SIG-M5 treated with dmso at 0.1 percent for 504 hours (cell line): ENCODE measurements around the gene MARCHF10.
A peak's percentile ranks its signal among the peaks of the same experiment; 100 is the strongest.

Experiments
- DNase-seq: peaks from one replicate; lab custom pipeline; 2025; ENCODE audit not compliant: unreplicated experiment; lab: John Stamatoyannopoulos, UW

MARCHF10 gene

DNA sequence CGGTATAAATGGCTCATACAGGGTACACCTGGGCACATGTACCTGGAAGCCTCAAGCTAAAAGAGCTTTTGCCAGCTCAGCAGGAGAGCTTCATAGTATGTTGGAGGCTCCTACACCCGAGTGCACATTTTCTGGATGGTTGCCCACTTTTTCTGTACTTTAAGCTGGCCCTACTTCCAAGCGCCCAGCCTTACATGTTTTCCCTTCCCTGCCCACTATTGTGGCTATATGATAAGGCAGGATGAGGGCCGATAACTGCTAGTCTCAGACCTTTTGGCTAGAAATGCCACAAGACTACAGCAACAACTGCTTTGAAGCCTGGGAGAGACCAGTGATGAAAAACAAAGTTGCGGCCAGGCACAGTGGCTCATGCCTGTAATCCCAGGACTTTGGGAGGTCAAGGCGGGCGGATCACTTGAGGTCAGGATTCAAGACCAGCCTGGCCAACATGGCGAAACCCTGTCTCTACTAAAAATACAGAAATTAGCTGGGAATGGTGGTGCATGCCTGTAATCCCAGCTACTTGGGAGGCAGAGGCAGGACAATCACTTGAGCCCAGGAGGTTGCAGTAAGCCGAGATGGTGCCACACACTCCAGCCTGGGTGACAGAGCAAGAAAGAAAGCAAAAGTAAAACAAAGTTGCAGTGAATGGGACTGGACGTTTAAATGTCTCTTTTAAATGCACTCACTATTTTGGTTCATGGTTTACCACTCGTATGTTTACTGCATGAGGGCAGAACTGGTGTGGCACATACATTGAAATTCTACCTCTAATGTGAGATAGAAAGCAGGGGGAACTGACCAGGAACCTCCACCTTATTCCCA, 14.2 kb upstream of the MARCHF10 start:
- no peak for DNase-seq

DNA sequence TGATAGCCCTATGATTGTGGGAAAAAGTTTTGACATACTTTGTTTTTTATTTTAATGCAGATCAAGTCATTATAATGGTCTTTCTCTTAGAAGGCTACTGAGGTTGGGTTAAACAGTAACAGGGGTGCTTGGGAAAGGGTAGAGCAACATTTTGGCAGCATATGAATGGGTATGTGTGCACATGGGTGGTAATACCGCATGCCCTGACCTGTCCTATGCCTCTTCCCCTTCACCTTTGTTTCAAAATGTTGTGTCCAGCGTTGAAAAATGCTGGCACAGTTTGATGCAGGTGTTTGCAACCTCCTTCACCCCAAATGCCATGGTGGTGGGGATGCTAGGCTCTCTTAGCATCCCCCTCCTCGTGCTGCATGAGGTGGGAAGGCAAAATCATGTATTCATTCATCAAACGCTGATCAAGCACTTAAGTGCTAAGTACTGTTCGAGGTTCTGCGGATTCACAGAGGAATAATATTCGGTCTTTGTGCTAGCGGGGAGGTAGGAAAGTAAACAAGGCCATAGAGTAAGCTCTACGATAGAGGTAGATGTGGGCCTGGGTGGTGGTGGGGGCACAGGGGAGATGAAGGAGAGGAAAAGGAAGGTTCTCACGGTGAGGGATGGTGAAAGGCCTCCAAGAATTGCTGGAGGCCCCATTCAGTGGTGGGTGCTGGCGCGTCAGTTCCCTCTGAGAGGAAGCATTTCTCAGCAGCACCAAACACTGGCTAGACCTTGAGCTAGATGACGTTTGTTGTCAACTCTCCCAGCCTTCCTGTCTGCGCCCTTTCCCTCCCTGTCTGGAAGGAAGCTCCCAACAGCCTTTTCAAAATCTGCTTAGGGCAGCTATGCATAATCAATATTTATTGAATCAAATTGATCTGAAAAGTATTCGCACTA, 13.3 kb upstream of the MARCHF10 start:
- DNase-seq: no peak

DNA sequence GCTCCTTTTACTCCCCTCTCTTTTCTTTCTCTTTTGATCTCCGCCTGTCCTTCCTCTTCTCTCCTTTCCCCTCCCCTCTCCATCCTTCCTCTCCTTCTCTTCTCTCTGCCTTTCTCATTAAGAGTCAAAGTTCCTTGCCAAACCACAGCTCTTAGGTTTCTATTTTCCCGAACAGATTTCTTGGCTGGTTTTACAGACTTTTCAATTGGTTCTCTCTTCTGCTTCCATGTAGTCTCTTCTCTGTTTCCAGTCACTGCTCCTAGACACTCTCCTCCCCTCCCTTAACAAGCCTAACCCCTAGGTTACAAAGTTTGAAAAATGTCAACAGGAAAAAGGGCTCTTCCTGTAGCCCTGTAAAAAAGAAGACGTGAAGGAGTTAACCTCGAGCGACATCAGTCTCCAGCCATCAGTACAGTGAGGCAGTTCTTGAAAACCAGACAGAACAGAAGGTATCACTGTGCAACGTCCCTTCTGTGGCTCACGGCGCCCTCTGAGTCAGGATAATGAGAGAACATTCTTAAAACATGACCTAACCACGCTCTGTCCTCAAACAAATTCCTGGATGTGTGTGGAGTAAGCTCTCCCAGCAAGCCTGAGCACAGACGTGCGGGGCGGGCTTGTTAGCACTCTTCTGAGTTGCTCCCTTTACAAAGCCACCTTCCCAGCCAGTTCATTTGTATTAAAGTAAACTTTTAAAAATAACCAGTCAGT, 11.6 kb upstream of the MARCHF10 start:
- peak; percentile 94 for DNase-seq

DNA sequence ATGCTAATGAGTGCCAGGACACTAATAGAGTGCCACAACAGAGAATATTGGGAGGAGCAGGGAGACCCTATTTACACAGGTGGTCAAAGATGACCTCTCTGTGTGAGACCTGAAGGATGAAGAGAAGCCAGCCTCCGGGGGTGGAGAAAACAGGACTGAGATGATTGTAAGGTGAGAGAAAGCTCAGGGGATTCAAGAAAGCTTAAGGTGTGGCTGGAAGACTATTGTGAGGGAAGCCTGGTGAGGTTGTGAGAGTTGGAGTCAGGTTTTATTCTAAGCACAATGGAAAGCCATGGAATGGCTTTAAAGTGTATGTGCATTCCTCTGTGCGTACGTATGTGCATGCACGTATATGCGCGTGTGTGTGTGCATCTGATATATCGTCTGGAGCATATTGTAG, 10.4 kb upstream of the MARCHF10 start:
- DNase-seq: no peak

DNA sequence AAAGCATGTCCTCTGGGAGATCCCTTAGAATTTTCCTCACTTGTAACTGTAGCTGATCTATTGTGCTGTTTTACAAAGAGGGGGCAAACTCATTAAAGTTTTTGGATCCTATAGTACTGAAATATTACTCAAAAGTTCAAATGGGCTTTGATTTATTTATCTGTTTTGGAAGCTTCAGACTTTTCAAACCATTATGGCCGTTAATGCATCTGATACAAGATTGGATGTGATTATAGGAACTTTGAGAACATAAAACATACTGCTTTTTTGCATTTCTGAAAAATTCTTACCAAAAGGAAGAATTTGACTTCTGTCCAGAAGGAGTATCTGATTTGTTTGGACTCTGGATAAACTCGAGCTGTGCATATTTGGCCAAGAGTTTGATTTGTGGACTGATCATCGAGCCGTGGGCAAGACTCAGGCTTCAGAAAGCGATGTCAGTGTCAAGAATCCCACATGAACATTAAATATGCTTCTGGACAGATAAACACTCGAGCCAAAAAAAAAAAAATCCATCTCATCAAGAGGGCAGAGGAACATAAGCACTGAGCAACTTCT, 8.2 kb upstream of the MARCHF10 start:
- DNase-seq: no peak

DNA sequence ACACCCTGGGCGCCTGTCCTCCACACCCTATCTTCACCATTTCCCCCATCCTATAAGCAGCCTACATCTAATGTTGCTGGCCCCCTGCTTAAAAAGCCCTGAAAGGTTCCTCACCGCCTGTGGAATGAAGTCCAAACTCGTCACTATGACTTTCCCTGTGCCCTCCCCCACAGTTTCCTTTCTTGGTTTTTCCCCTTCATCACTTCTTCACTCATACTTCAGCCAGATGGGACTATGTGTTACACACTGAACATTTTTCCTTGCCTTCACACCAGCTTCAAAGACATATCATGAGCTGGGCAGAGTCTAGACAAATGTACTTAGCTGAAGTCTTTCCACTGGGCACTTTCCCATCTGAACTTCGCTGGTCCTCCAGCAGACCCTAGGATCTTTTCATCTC, 1.5 kb upstream of the MARCHF10 start:
- no peak for DNase-seq

DNA sequence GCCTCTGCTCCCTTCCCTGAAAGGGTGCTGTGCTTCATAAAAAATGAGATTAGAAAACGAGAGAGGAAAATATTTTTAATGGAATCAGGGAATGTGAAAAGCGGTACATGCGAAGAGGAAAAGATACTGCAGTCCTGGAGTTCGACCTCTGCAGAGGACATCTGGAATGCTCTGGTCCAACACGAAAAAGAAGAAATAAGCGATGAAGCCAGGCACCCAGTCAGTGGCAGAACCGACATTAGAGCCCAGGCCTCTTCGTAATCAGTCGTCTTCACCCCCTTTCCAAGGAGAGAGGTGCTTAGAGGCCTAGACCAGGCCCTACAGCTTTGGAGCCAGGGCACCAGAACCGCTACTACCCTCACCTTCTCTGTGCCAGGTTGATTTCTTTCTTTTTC, 459 bp upstream of the MARCHF10 start:
- no peak for DNase-seq

DNA sequence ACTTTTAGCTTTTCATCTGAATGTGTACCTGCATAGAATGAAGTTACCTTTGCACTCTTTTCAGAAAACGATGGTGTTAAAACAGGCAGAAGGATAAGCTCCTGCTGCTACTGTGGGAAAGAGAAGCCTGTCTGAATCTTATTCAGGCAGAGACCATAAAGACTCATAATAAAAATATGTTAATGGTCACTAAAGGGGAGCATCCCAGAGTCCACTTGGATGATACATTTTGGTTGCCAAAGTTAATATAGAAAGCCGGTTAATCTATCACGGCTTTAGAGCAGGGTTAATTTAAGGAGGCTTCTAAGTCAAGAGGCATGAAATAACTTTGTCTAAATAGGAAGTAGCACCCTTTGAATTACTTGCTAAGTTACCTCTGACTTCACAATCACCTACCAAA, 2.9 kb downstream of the MARCHF10 start:
- DNase-seq: no peak

DNA sequence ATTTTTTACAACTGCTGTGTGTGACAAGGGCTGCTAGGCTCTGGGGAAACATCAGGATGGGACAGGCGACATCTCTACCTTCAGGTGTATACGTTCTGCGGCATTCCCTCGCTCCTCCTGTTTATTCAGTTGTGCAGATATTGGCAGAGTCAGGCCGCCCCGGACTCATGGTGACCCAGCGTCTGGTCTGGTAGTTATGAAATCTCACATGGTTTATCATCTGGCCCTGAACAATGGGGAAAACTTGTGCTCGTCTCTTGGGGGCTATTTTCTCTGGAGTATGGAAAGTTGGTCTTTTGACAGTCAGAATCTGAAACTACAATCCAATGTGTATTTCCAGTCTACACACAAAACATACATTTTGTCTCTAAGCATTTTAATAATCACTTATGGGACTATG, 3.3 kb downstream of the MARCHF10 start:
- peak; percentile 32 for DNase-seq

DNA sequence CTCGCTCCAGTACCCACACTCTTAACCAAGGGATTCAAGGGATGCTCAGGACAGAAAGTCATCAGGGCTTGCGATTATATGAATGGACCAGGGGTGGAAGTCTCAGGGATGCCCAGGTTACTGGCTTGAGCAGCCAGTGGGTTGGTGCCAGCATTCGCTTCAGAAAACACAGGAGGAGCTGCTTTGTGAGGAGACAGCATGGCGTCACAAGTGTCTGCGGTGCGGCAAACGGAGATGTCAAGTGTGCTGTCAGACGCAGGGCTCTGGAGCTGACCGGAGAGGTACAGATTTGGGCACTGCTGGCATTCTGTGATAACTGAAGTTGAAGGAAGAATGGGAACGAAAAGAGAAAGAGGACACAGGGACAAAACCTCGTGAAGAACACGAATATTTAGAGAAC, 4.1 kb downstream of the MARCHF10 start:
- no peak for DNase-seq

DNA sequence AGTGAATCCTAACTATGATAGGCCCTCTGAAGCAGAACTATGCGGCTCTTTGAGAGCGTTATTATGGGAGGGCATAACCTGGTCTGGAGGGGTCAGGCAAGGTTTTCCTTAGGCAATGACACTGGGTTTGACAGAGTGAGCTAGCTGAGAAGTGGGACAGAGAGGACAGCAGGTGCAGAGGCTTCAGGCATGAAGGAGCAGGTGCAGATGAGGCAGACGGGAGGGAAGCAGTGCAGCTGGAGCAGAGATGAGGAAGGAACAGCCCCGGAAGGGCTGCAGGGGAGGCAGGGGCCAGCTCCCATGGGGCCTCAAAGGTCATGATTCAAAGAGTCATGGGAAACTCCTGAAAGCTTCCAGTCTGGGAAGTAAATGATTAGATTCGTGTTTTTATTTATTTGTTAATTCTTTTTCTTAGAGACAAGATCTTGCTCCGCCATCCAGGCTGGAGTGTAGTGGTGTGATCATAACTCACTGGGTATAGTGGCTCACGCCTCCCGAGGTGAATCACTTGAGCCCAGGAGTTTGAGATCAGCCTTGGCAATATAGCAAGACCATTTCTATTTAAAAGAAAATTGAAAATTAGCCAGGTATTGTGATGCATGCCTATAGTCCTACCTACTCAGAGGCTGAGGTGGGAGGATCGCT, 5.4 kb downstream of the MARCHF10 start:
- no peak for DNase-seq

DNA sequence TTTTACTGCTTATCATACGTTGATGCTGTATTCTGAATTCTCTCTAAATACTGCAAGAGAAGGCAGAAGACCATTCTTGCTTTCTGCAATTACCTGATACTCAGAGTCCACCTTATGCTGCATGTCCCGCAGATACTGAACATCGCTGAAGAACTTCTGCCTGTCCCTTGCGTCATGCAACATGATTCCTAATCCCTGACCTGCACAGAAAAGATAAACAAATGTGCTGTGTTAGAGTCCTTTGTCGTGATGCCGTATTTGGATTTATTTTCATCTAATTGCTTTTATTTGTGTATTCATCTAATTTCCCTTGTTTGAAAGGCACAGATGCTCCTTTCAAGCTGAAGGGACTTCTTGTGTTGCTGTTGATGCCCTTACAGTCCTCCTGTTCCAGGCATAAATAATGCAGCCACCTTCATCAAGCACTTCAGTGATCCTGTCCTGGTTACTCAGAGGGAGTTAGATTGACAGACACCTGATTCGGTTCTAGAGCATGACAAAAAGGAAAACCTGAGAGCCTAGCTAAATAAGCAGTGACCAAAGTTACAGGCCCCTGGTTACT, 6.5 kb downstream of the MARCHF10 start:
- no peak for DNase-seq

DNA sequence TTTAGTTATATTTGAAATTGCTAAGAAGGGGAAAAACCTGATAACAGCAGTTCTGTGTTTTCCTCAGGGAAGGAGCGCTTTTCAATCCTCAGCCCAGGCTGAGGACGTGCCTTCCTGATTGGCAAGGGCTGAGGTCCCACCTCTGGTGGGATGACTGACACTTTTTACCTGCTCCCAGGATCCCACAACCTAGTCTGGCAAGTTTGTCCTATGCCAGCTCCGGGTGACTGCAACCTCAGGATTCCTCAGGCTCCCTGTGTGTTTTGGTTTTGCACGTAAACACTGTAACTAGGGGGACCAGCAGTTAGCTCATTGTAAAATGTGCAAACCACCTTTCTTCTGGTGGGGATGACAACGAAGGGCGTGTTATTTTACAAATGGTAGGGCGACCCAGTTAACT, 7.5 kb downstream of the MARCHF10 start:
- DNase-seq: peak; percentile 92

DNA sequence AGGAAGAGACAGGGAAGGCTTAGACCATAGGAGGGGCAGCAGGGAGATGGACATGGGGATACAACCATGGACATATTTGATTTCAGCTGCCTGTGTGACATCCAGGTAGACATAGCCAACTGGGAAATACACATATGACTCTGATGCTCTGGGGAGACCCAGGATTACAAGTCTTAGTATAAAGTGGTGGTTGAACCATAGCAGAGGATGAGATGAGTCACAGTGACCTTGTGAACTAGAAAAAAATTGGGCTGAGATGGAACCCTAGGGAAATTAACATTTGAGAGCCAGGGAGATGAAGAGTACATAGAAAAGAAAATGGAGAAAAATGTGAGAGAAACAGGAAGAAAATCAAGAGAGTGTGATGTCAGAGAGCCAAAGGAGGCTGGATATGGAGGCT, 10.2 kb downstream of the MARCHF10 start:
- no peak for DNase-seq

DNA sequence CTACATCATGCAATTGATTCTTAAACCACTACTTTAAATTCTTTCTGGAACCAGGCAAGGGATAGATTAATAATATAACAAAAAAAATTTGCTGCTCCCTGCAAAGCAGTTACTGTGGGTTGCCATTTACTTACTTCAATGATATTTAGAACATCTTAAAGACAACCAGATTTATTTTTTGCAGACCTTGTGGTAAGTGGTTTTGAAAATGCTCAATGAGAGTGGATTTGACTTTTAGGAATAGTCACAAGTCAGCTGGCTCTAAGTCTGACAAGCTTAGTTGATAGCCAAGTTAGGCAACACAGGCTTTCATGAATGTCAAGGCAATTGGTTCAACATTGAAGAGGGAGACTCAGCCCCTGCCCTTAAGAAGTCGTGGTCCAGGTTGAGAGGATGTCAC, 11.8 kb downstream of the MARCHF10 start:
- DNase-seq: no peak

DNA sequence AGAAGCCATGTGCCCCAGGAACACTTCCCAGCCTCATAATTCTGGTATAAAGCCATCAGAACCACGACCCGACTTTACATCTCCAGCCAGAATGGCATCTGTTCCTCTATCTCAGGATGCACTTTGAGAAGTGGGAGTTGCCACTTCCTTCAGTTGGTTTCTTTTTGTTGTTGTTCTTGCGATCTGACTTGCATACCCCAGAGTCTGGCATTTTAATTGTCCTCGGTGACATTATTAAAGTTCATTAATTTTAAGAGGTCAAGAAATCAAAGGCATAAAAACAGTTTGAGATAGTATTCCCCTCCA, 13.5 kb downstream of the MARCHF10 start:
- no peak for DNase-seq

DNA sequence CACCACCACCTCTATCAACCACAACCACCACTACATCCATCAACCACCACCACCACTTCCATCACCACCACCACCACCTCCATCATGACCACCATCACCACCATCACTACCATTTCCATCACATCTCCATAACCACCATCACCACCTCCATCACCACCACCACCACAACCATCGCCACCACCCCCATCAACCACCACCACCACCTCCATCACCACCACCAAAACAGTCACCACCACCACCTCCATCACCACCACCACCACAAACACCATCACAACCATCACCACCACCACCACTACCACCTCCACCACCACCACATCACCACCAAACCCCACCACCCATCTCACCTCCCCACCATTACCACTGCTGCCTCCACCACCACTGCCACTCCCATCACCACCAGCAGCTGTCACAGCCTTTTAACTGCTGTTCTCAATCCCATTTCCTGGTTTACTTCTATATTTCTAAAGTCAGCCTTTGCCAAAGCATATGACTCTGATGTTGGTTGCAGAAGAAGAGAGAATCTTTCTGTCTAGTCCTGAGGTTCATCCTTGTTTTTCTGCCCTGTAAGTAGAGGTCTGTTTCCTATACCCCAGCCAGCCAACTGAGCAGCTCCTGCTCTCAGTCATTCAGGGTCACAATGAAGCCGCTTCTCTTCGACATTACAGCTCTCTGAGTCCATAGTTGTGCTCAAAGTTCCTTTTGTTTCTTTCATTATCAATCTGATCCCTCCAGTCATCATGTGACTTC, 14.0 kb downstream of the MARCHF10 start:
- DNase-seq: no peak

DNA sequence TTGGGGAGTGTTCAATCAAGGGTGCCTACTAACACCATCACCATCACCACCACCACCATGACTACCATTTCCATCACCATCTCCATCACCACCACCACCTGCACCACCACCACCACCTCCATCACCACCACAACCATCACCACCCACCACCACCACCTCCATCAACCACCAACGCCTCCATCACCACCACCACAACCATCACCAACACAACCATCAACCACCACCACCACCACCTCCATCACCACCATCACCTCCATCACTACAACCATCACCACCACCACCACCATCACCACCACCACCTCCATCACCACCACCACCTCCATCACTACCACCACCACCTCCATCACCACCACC, 15.7 kb downstream of the MARCHF10 start:
- DNase-seq: no peak

DNA sequence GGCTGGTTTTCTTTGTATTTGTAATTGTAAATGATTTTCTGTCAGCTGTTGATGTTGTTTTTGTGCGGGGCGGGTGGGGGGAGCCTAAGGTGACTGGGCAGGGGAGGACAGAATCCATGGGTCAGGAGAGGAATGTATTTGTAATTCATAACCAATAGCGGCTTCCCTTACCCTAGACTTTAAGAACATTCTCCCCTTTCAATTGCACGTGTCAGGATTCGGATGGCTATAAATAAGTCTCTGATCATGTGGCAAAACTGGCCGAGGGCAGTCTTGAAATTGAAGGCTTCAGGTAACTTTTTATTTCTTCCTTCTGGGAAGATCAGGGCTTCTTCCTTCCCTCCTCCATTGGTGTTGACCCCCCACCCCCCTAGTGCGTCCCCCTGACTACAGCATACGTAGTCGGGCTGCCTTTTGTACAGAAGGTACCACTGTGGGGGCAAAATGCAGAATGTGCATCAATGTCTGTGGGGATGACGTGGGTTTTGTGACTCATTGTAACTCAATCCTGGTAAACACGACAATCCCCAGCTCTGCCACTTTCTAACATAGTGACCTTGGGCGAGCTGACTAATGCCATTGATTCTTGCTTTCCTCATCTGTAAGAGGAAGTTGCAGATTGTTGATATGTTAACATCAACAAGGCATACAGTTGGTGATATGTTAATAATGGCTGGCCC, 16.2 kb downstream of the MARCHF10 start:
- DNase-seq: peak; percentile 86
